Activated T-helper 1 cell treated with Interleukin-2 at 50 U/mL for 16 hours (primary cell): ENCODE data around the gene RERE.

Source experiments
- DNase-seq: peaks from one replicate; pipeline ENCODE4 v3.0.0-alpha.2; 2020; ENCODE audit warnings: low read depth

Gene RERE

GRCh38 chr1:8687538-8687937, 129.9 kb downstream of the RERE start:
- DNase-seq = no peak

GRCh38 chr1:8687039-8687438, 130.4 kb downstream of the RERE start:
- DNase-seq = no peak

GRCh38 chr1:8685463-8685862, 132.0 kb downstream of the RERE start:
- DNase-seq = no peak

- DNase-seq = no peak
Measured at GRCh38 chr1:8684590-8684989, 132.8 kb downstream of the RERE start.

GRCh38 chr1:8682573-8682972, 134.9 kb downstream of the RERE start:
- DNase-seq = no peak

GRCh38 chr1:8681911-8682310, 135.5 kb downstream of the RERE start:
- no peak for DNase-seq

GRCh38 chr1:8680664-8681650, 136.5 kb downstream of the RERE start:
- no peak for DNase-seq

- no peak for DNase-seq
Measured at GRCh38 chr1:8679929-8680663, 137.3 kb downstream of the RERE start.

GRCh38 chr1:8679395-8679800, 138.0 kb downstream of the RERE start:
- DNase-seq = no peak

- DNase-seq = no peak
Measured at GRCh38 chr1:8678673-8679394, 138.6 kb downstream of the RERE start.

- DNase-seq = no peak
Measured at GRCh38 chr1:8677782-8678181, 139.7 kb downstream of the RERE start.

GRCh38 chr1:8676813-8677212, 140.6 kb downstream of the RERE start:
- DNase-seq = no peak

GRCh38 chr1:8676072-8676471, 141.4 kb downstream of the RERE start:
- DNase-seq = no peak

GRCh38 chr1:8674912-8675311, 142.5 kb downstream of the RERE start:
- DNase-seq = no peak

- DNase-seq = no peak
Measured at GRCh38 chr1:8674481-8674880, 143.0 kb downstream of the RERE start.

GRCh38 chr1:8671306-8671917, 146.0 kb downstream of the RERE start:
- DNase-seq = no peak

- no peak for DNase-seq
Measured at GRCh38 chr1:8670371-8670818, 147.0 kb downstream of the RERE start.

- no peak for DNase-seq
Measured at GRCh38 chr1:8669606-8670335, 147.7 kb downstream of the RERE start.

- no peak for DNase-seq
Measured at GRCh38 chr1:8667869-8668594, 149.4 kb downstream of the RERE start.

- DNase-seq = no peak
Measured at GRCh38 chr1:8666389-8667167, 150.9 kb downstream of the RERE start.
